Subcutaneous adipose tissue (tissue), 4 donors: ENCODE data around the gene MID1IP1. TPM values are rescaled to one million over a fixed set of nuclear protein-coding genes. Genes with fewer than 3 reads are reported as not detected.

Source experiments
- CTCF ChIP-seq: fragments of 450-650 bp; IDR thresholded peaks from one replicate; pipeline ENCODE4 v1.5.1; 2016; ENCODE audit warnings: low read depth, mild to moderate bottlenecking, control low read depth, antibody characterized with exemption, moderate library complexity
- total RNA-seq, 4 donors: library from RNA; depleted of rRNA; stranded (reverse); fragments of >200 nt; gene quantifications; one replicate each; pipeline ENCODE4 v1.1.0, GENCODE V29; 2016

The MID1IP1 gene
- total RNA-seq, 4 donors from 2014 or later = 30.0 to 57.9 (median 48.2) TPM

DNA sequence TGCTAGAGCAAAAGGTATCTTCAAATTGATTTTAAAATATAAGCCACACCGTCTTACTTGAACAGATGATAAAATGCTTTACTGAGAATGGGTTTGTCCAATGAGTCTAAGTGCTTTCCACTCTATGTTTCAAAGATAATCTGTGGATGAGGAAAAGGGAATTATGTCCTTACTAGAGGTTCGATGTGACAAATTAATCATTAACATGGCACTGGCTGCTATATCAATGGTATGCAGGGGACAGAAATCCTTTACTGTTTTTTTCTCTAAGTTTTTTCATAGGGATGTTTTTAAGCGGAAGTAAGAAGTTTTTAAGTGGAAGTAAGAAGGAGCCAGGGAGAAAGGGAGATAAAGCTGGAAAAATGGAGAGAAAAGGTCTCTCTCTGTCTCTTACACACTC, 38.0 kb downstream of the MID1IP1 start:
- no peak for TF ChIP-seq CTCF

- no peak for TF ChIP-seq CTCF
Measured at GRCh38 chrX:38839944-38840343, 38.7 kb downstream of the MID1IP1 start.

DNA sequence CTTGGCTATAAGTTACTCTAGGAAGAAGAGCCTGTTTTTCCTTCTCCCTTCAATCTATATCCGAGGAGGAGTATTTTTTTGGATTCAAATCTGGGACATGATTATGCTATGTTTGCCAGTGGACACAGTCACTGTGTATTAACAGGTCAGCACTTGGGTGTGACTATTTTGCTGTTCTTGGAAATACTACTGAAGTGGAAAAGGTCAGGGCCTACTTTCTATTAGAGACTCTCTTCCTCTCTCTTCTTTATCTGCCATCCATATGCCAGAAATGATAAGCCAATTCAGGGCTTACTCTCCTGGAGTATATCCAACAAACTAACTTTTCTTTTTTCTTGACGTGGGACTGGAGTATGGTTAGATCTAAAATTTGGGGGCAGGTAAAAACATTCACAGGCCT, 40.5 kb downstream of the MID1IP1 start:
- no peak for TF ChIP-seq CTCF

- no peak for TF ChIP-seq CTCF
Measured at GRCh38 chrX:38845426-38845825, 44.2 kb downstream of the MID1IP1 start.

- TF ChIP-seq CTCF = no peak
Measured at GRCh38 chrX:38847206-38847902, 46.1 kb downstream of the MID1IP1 start.

DNA sequence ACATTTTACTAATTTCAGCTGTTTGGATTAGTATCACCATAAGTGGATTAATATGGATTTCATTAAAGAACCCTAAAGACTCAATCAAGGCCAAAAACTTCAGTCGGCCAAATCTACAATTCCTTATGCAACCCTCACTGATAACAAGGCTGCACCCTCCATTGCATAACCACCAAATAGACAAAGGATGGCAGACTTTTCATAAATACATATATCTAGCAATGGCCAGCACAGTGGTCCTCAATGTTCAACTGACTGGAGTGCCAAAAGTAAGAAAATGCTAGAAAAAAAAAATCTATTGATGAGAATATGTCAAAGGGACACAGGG, 46.6 kb downstream of the MID1IP1 start:
- no peak for TF ChIP-seq CTCF

- no peak for TF ChIP-seq CTCF
Measured at GRCh38 chrX:38848671-38849455, 47.6 kb downstream of the MID1IP1 start.
